ENCODE results near the gene CMTR1. TPM values are rescaled to one million over a fixed set of nuclear protein-coding genes. Genes with fewer than 3 reads are reported as not detected.

Gene CMTR1
- total RNA-seq, 1 donor from 2014 or later = 44.5 TPM

GRCh38 chr6:37426058-37426944 lies 6.7 kb upstream of the CMTR1 start:
- Mint-ChIP-seq H3K9me3 (ENCODE audit: unreplicated experiment) (peaks cover 9% of the 10 kb centered on the region), H3K27me3 (ENCODE audit: unreplicated experiment) (peaks cover 41% of the 10 kb centered on the region), H3K27ac (ENCODE audit: unreplicated experiment) (no peak overlapping the region), H3K4me3 (ENCODE audit: unreplicated experiment) (no peak overlapping the region), H3K36me3 (ENCODE audit: unreplicated experiment) (no peaks in the 10 kb centered on the region), H3K4me1 (ENCODE audit: unreplicated experiment) (no peaks in the 10 kb centered on the region)
- DNase-seq (ENCODE audit: extremely low spot score, unreplicated experiment) = no peak
- TF ChIP-seq CTCF (IDR thresholded peaks at IDR 0.05) = no peak

GRCh38 chr6:37426945-37427510 lies 6.0 kb upstream of the CMTR1 start:
- no peak overlapping the region for H3K27ac Mint-ChIP-seq (ENCODE audit: unreplicated experiment)
- no peak for TF ChIP-seq CTCF (IDR thresholded peaks at IDR 0.05)
- no peaks in the 10 kb centered on the region for H3K36me3 Mint-ChIP-seq (ENCODE audit: unreplicated experiment)
- H3K4me3 Mint-ChIP-seq (ENCODE audit: unreplicated experiment) = no peak overlapping the region
- H3K4me1 Mint-ChIP-seq (ENCODE audit: unreplicated experiment) = no peaks in the 10 kb centered on the region
- peaks cover 41% of the 10 kb centered on the region for H3K27me3 Mint-ChIP-seq (ENCODE audit: unreplicated experiment)
- H3K9me3 Mint-ChIP-seq (ENCODE audit: unreplicated experiment) = peaks cover 9% of the 10 kb centered on the region
- no peak for DNase-seq (ENCODE audit: extremely low spot score, unreplicated experiment)

GRCh38 chr6:37429352-37429750 lies 3.7 kb upstream of the CMTR1 start:
- Mint-ChIP-seq H3K9me3 (ENCODE audit: unreplicated experiment) (peaks cover 9% of the 10 kb centered on the region), H3K27ac (ENCODE audit: unreplicated experiment) (no peak overlapping the region)

DNA sequence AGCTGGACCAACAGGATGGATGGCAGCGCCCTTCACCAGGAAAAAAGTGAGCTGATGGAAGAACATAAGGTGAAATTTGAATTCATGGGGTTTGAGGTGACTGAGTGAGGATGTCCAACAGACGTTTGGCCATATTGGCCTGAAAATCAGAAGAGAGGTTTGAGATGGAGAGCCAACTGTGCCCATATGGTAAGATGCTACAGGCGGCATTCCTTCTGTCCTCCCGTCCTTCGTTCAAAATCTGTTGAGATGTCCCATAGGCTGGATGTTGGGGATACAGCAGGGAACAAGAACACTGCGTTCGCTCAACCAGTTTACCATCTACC lies 468 bp upstream of the CMTR1 start:
- TF ChIP-seq CTCF (IDR thresholded peaks at IDR 0.05) = no peak
- peaks cover 23% of the 10 kb centered on the region for H3K4me1 Mint-ChIP-seq (ENCODE audit: unreplicated experiment)
- peak overlapping the region; percentile 54 for H3K27ac Mint-ChIP-seq (ENCODE audit: unreplicated experiment)
- H3K9me3 Mint-ChIP-seq (ENCODE audit: unreplicated experiment) = no peaks in the 10 kb centered on the region
- DNase-seq (ENCODE audit: extremely low spot score, unreplicated experiment) = no peak
- H3K27me3 Mint-ChIP-seq (ENCODE audit: unreplicated experiment) = peaks cover 15% of the 10 kb centered on the region
- H3K36me3 Mint-ChIP-seq (ENCODE audit: unreplicated experiment) = peaks cover 3% of the 10 kb centered on the region
- peak overlapping the region; percentile 87 for H3K4me3 Mint-ChIP-seq (ENCODE audit: unreplicated experiment)

More at GRCh38 chr6:37429352-37429750, 3.7 kb upstream of the CMTR1 start:
- no peak for DNase-seq (ENCODE audit: extremely low spot score, unreplicated experiment)
- Mint-ChIP-seq H3K27me3 (ENCODE audit: unreplicated experiment) (peaks cover 35% of the 10 kb centered on the region), H3K4me1 (ENCODE audit: unreplicated experiment) (peaks cover 16% of the 10 kb centered on the region), H3K36me3 (ENCODE audit: unreplicated experiment) (no peaks in the 10 kb centered on the region), H3K4me3 (ENCODE audit: unreplicated experiment) (no peak overlapping the region)
- no peak for TF ChIP-seq CTCF (IDR thresholded peaks at IDR 0.05)

GRCh38 chr6:37433657-37434271 lies 743 bp downstream of the CMTR1 start:
- no peak for DNase-seq (ENCODE audit: extremely low spot score, unreplicated experiment)
- peaks cover 8% of the 10 kb centered on the region for H3K36me3 Mint-ChIP-seq (ENCODE audit: unreplicated experiment)
- no peaks in the 10 kb centered on the region for H3K9me3 Mint-ChIP-seq (ENCODE audit: unreplicated experiment)
- peaks cover 5% of the 10 kb centered on the region for H3K27me3 Mint-ChIP-seq (ENCODE audit: unreplicated experiment)
- H3K4me1 Mint-ChIP-seq (ENCODE audit: unreplicated experiment) = peaks cover 23% of the 10 kb centered on the region
- peak overlapping the region; percentile 85 for H3K27ac Mint-ChIP-seq (ENCODE audit: unreplicated experiment)
- peak overlapping the region; percentile 87 for H3K4me3 Mint-ChIP-seq (ENCODE audit: unreplicated experiment)
- no peak for TF ChIP-seq CTCF (IDR thresholded peaks at IDR 0.05)

Data from osteocyte (in vitro differentiated cells).